PC-9 (cell line): ENCODE data around the gene KCNAB3. TPM values are rescaled to one million over a fixed set of nuclear protein-coding genes. Genes with fewer than 3 reads are reported as not detected.
A peak's percentile ranks its signal among the peaks of the same experiment; 100 is the strongest.

ENCODE experiments used
- BruUV-seq: library from RNA; stranded (reverse); fragments of 400-500 nt; replicated peaks from 2 replicates; lab custom pipeline; 2021; lab: Mats Ljungman, UMichigan
- CTCF ChIA-PET: fragments of 300-600 bp; sonication (Branson Sonifier 250); formaldehyde crosslinking; loops from one replicate; lab custom pipeline; 2022; ENCODE audit warnings: antibody characterized with exemption; lab: Charles Lee
- POLR2A ChIA-PET: fragments of 300-600 bp; sonication (Branson Sonifier 250); formaldehyde crosslinking; loops from one replicate; lab custom pipeline; 2022; ENCODE audit warnings: antibody characterized with exemption; ENCODE audit not compliant: unreplicated experiment; lab: Charles Lee
- DNase-seq, 2 experiments: peaks; one replicate each; pipeline versions ENCODE4 v3.0.0 to v3.0.0-alpha.2; 2015 to 2022; ENCODE audit warnings: mixed read lengths in 1 of 2
- H2AFZ ChIP-seq: fragments of 200-600 bp; sonication (generic); 2 replicates; pipeline ENCODE4 v1.8.1; 2017; ENCODE audit warnings: antibody characterized with exemption
- H3F3A ChIP-seq: fragments of 200-600 bp; sonication (generic); 2 replicates; pipeline ENCODE4 v1.8.1; 2017; ENCODE audit warnings: antibody characterized with exemption, mild to moderate bottlenecking, low read depth; ENCODE audit not compliant: insufficient read depth
- H3K27ac ChIP-seq: fragments of 200-600 bp; sonication (generic); 2 replicates; pipeline ENCODE4 v1.6.1; 2016; ENCODE audit warnings: mixed run types
- H3K27me3 ChIP-seq: fragments of 200-600 bp; sonication (generic); 2 replicates; pipeline ENCODE4 v1.6.1; 2016; ENCODE audit warnings: low read depth, mixed run types; ENCODE audit not compliant: insufficient read depth
- H3K36me3 ChIP-seq: fragments of 200-600 bp; sonication (generic); 2 replicates; pipeline ENCODE4 v1.6.1; 2016; ENCODE audit warnings: low read depth, mixed run types
- H3K4me1 ChIP-seq: fragments of 200-600 bp; sonication (generic); replicated peaks from 2 replicates; pipeline ENCODE4 v1.6.1; 2016; ENCODE audit warnings: mixed run types; ENCODE audit not compliant: insufficient read depth
- H3K4me2 ChIP-seq: fragments of 200-600 bp; sonication (generic); 2 replicates; pipeline ENCODE4 v1.6.1; 2017; ENCODE audit warnings: mixed run types
- H3K4me3 ChIP-seq: fragments of 200-600 bp; sonication (generic); 2 replicates; pipeline ENCODE4 v1.6.1; 2016; ENCODE audit warnings: mixed run types
- H3K79me2 ChIP-seq: fragments of 200-600 bp; sonication (generic); 2 replicates; pipeline ENCODE4 v1.6.1; 2017; ENCODE audit warnings: low read depth, mixed run types
- H3K9me2 ChIP-seq: fragments of 200-600 bp; sonication (generic); 2 replicates; pipeline ENCODE4 v1.8.1; 2017; ENCODE audit warnings: mild to moderate bottlenecking; ENCODE audit not compliant: insufficient read depth
- H3K9me3 ChIP-seq: fragments of 200-600 bp; sonication (generic); 2 replicates; pipeline ENCODE4 v1.8.1; 2016; ENCODE audit warnings: low read depth; ENCODE audit not compliant: insufficient read depth
- H4K20me1 ChIP-seq: fragments of 200-600 bp; sonication (generic); 2 replicates; pipeline ENCODE4 v1.8.1; 2017; ENCODE audit not compliant: insufficient read depth
- CTCF ChIP-seq: fragments of 200-600 bp; sonication (generic); conservative IDR thresholded peaks from 2 replicates; pipeline ENCODE4 v1.6.1; 2017; ENCODE audit warnings: mixed run types, antibody characterized with exemption, mild to moderate bottlenecking, moderate library complexity
- EZH2 ChIP-seq: fragments of 200-600 bp; sonication (generic); IDR thresholded peaks from 2 replicates; pipeline ENCODE4 v1.8.0; 2017; ENCODE audit warnings: antibody characterized with exemption, low read depth
- intact Hi-C: fragments of 100-400 bp; cut with micrococcal nuclease; formaldehyde crosslinking; loops from one replicate; pipeline ENCODE4 v1.10.0; 2022; ENCODE audit not compliant: unreplicated experiment
- total RNA-seq: library from RNA; stranded (reverse); gene quantifications from 2 replicates; pipeline ENCODE4 v1.2.3, GENCODE V29; 2021

KCNAB3 gene
- total RNA-seq, 1 experiment from 2014 or later, result 13.8 TPM

GRCh38 chr17:7916385-7916682, 13.3 kb downstream of the KCNAB3 start:
- Histone ChIP-seq H3K9me2 (no peaks in the 10 kb centered on the region), H2AFZ (peak overlapping the region; percentile 77), H3K4me3 (peak overlapping the region; percentile 60; the same call in 1 of the 2 replicates), H3F3A (peaks cover 17% of the 10 kb centered on the region; the same call in 1 of the 2 replicates), H3K27ac (no peak overlapping the region), H3K27me3 (no peaks in the 10 kb centered on the region), H3K9me3 (no peaks in the 10 kb centered on the region), H3K4me1 (no peaks in the 10 kb centered on the region), H3K36me3 (no peaks in the 10 kb centered on the region), H3K79me2 (no peaks in the 10 kb centered on the region), H3K4me2 (peak overlapping the region; percentile 70), H4K20me1 (no peaks in the 10 kb centered on the region)
- intact Hi-C loops, result no loop called here
- TF ChIP-seq CTCF (no peak), EZH2 (no peak)
- DNase-seq, result no peak
- TSS peak; percentile 35 for BruUV-seq
- POLR2A ChIA-PET, result interaction anchor here (0.6 to 0.7 kb wide), 3 partner anchors 46 to 303 kb away, joined by 3 to 4 read pairs (median 4); no protein-coding TSS in a partner anchor
- CTCF ChIA-PET, result interaction anchor here (0.8 to 1.2 kb wide), 2 partner anchors 72 to 74 kb away, joined by 3 to 4 read pairs; no protein-coding TSS in a partner anchor

GRCh38 chr17:7915611-7916384, 13.9 kb downstream of the KCNAB3 start, which contains the start of gene RNF227:
Gene RNF227, minus strand, starts transcription at chr17:7916289. Its CDS starts 94 bp downstream, at chr17:7916195.
- H3K4me1 ChIP-seq, result no peaks in the 10 kb centered on the region
- CTCF ChIA-PET, result interaction anchor here (0.8 to 1.2 kb wide), 2 partner anchors 72 to 74 kb away, joined by 3 to 4 read pairs; no protein-coding TSS in a partner anchor
- H3K4me2 ChIP-seq, result peak within 1 kb of the TSS; percentile 70
- no peak within 1 kb of the TSS for H3K27ac ChIP-seq
- intact Hi-C loops, result loop anchor here (1.0 kb wide), 1 partner anchor 17 kb away; the partner anchor contains the start of gene CNTROB
- peaks cover 17% of the 10 kb centered on the region; the same call in 1 of the 2 replicates for H3F3A ChIP-seq
- H3K36me3 ChIP-seq, result no peaks in the 10 kb centered on the region
- H3K4me3 ChIP-seq, result peak within 1 kb of the TSS; percentile 60
- no peaks in the 10 kb centered on the region for H3K79me2 ChIP-seq
- no TSS peak for BruUV-seq
- no peaks in the 10 kb centered on the region for H3K9me3 ChIP-seq
- POLR2A ChIA-PET, result interaction anchor here (0.6 to 0.7 kb wide), 4 partner anchors 46 to 303 kb away, joined by 3 to 8 read pairs (median 4); no protein-coding TSS in a partner anchor
- TF ChIP-seq EZH2, result no peak
- no peak for TF ChIP-seq CTCF
- H2AFZ ChIP-seq, result peak within 1 kb of the TSS; percentile 84
- H4K20me1 ChIP-seq, result no peaks in the 10 kb centered on the region
- H3K27me3 ChIP-seq, result no peaks in the 10 kb centered on the region
- peak; percentile 67 to 91 for DNase-seq
- H3K9me2 ChIP-seq, result no peaks in the 10 kb centered on the region

- POLR2A ChIA-PET, result interaction anchor here (0.6 kb wide), 2 partner anchors 73 to 106 kb away, joined by 5 to 8 read pairs; no protein-coding TSS in a partner anchor
- H3F3A ChIP-seq, result peaks cover 17% of the 10 kb centered on the region; the same call in 1 of the 2 replicates
- intact Hi-C loops, result loop anchor here (1.0 kb wide), 1 partner anchor 17 kb away; the partner anchor contains the start of gene CNTROB
- no peaks in the 10 kb centered on the region for H3K4me1 ChIP-seq
- BruUV-seq, result TSS peak; percentile 45
- no peak for TF ChIP-seq CTCF
- TF ChIP-seq EZH2, result no peak
- H3K27me3 ChIP-seq, result no peaks in the 10 kb centered on the region
- H3K27ac ChIP-seq, result no peak overlapping the region
- H3K9me3 ChIP-seq, result no peaks in the 10 kb centered on the region
- DNase-seq, result no peak
- no peaks in the 10 kb centered on the region for H3K9me2 ChIP-seq
- no peaks in the 10 kb centered on the region for H3K79me2 ChIP-seq
- CTCF ChIA-PET, result interaction anchor here (0.6 to 1.2 kb wide), 2 partner anchors 73 to 126 kb away, joined by 3 read pairs; no protein-coding TSS in a partner anchor
- H3K4me3 ChIP-seq, result peak overlapping the region; percentile 60
- H2AFZ ChIP-seq, result peak overlapping the region; percentile 84
- no peaks in the 10 kb centered on the region for H4K20me1 ChIP-seq
- H3K36me3 ChIP-seq, result no peaks in the 10 kb centered on the region
- H3K4me2 ChIP-seq, result peak overlapping the region; percentile 70
These were observed 14.5 kb downstream of the KCNAB3 start for GRCh38 chr17:7915179-7915610.
